Measurements from ENCODE around the gene PTPN1.

DNA sequence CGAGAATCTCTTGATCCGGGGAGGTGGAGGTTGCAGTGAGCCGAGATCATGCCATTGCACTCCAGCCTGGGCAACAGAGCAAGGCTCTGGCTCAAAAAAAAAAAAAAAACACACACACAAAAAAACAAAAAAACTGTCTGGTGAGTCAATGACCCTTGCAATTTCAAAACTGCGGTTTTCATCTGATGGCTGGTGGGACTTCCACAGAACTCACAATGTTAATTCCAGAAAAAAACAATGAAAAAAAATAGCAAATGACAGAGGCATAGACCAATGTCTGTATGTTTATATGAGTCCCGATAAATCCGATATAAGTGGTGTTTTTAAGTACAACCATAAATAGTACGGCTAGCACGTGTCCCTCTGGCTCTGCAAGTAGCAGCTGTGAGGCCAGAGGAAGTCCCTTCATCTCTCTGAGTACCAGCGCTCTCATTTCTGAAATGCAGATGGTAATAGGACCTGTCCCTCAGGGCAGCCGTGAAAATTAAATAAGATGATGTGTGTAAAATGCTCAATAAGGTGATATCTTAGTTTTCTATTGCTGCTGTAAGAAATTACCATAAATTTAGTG, 21.9 kb upstream of the PTPN1 start:
- TF ChIP-seq, protein P1, sequence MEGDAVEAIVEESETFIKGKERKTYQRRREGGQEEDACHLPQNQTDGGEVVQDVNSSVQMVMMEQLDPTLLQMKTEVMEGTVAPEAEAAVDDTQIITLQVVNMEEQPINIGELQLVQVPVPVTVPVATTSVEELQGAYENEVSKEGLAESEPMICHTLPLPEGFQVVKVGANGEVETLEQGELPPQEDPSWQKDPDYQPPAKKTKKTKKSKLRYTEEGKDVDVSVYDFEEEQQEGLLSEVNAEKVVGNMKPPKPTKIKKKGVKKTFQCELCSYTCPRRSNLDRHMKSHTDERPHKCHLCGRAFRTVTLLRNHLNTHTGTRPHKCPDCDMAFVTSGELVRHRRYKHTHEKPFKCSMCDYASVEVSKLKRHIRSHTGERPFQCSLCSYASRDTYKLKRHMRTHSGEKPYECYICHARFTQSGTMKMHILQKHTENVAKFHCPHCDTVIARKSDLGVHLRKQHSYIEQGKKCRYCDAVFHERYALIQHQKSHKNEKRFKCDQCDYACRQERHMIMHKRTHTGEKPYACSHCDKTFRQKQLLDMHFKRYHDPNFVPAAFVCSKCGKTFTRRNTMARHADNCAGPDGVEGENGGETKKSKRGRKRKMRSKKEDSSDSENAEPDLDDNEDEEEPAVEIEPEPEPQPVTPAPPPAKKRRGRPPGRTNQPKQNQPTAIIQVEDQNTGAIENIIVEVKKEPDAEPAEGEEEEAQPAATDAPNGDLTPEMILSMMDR (conservative IDR thresholded peaks at IDR 0.05 in 1 of 2, IDR thresholded peaks at IDR 0.05 in 1 of 2; ENCODE audit: low read depth in 1 of 2, low read length in 2 of 2) = no peak
- no peak for TF ChIP-seq EZH2 (IDR thresholded peaks at IDR 0.05; ENCODE audit: low read length, missing control alignments)
